ENCODE results near the gene TMEM80. TPM values are rescaled to one million over a fixed set of nuclear protein-coding genes. Genes with fewer than 3 reads are reported as not detected.

Gene TMEM80
- polyA plus RNA-seq, 1 experiment, result 19.5 TPM

DNA sequence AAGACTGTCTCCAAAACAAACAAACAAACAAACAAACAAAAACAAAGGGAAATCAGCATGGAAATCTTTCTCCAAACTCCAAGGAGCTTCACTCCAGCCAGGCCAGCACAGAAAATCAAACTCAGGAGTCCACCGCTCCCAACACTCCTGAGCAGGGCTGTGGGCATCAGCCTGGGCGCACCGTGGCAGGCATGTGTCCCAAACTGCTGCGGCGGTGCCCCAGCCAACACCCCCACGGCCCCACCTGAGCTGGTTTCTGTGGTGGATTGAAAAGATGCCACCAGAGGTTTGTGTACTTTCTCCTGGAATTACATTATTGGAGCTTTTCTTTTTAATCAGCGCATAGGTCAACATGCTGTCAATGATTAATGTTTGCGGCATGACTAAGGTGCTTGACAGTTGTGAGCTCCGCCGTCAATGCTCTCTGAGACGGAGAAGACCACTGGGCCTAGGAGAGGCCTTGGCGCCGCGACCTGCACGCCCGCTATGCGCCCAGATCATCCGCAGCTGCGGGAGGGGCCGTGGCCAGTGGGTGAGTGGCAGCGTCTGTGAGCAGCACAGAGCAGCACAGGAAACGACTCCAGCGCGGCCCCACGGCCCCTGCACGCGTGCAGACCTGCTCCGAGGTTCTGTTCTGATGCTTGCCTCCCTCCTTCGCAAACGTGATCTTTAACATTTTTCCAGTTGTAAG, 40.4 kb upstream of the TMEM80 start:
- Histone ChIP-seq H3K4me3 (ENCODE audit: low read depth, low read length) (no peak overlapping the region), H3K36me3 (ENCODE audit: control insufficient read depth, insufficient read depth, low read length) (peaks cover 18% of the 10 kb centered on the region), H3K27me3 (ENCODE audit: control insufficient read depth, insufficient read depth, low read length) (no peaks in the 10 kb centered on the region)
- CTCF ChIA-PET, result interaction anchor here (1.2 kb wide), 1 partner anchor 8 kb away, joined by 5 read pairs; no protein-coding TSS in a partner anchor
- TF ChIP-seq, protein P1, sequence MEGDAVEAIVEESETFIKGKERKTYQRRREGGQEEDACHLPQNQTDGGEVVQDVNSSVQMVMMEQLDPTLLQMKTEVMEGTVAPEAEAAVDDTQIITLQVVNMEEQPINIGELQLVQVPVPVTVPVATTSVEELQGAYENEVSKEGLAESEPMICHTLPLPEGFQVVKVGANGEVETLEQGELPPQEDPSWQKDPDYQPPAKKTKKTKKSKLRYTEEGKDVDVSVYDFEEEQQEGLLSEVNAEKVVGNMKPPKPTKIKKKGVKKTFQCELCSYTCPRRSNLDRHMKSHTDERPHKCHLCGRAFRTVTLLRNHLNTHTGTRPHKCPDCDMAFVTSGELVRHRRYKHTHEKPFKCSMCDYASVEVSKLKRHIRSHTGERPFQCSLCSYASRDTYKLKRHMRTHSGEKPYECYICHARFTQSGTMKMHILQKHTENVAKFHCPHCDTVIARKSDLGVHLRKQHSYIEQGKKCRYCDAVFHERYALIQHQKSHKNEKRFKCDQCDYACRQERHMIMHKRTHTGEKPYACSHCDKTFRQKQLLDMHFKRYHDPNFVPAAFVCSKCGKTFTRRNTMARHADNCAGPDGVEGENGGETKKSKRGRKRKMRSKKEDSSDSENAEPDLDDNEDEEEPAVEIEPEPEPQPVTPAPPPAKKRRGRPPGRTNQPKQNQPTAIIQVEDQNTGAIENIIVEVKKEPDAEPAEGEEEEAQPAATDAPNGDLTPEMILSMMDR (IDR thresholded peaks at IDR 0.05; ENCODE audit: insufficient read depth, low read depth, low read length), result no peak
- DNase-seq (ENCODE audit: low read depth), result no peak
- POLR2A ChIA-PET, result no interaction called here

DNA sequence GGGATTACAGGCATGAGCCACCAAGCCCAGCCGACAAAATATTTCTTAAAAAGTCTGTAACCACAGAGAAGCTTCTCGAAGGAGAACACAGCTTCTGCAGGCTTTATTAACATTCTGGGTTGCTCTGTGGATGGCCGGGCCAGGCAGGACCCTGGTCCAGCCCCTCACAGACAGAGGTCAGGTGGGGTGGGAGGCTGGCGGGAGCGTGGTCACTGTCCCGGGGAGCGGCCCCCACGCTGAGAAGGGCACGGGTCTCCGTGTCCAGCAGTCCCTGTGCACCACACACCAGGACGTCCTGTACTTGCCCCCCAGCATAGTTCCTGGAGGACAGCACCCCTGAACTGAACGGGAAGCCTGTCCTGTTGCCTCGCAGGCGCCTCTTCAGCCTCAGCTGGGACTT, 39.2 kb upstream of the TMEM80 start:
- Histone ChIP-seq H3K4me3 (ENCODE audit: low read depth, low read length) (no peak overlapping the region), H3K27me3 (ENCODE audit: control insufficient read depth, insufficient read depth, low read length) (no peaks in the 10 kb centered on the region), H3K36me3 (ENCODE audit: control insufficient read depth, insufficient read depth, low read length) (peaks cover 21% of the 10 kb centered on the region)
- TF ChIP-seq, protein P1 (IDR thresholded peaks at IDR 0.05; ENCODE audit: insufficient read depth, low read depth, low read length), result no peak
- POLR2A ChIA-PET, result interaction anchor here (0.6 kb wide), 1 partner anchor 23 kb away, joined by 10 read pairs; no protein-coding TSS in a partner anchor
- CTCF ChIA-PET, result interaction anchor here (1.2 kb wide), 1 partner anchor 9 kb away, joined by 5 read pairs; no protein-coding TSS in a partner anchor
- DNase-seq (ENCODE audit: low read depth), result no peak

DNA sequence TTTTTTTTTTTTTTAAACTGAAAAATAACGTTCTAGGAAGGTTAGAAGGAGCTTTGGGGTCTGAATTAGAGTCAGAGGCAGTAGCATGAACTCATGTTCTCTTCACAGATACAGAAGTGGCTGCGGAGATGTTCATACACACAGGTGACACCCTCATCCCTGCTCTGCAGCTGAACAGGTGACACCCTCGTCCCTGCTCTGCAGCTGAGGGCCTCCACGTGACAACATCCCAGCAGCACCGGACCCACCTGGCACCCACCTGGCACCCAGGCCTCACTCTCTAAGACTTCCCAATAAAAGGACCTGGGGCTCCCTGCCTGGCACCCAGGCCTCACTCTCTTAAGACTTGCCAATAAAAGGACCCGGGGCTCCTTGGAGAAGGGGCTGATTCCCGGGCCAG, 38.8 kb upstream of the TMEM80 start:
- H3K36me3 ChIP-seq (ENCODE audit: control insufficient read depth, insufficient read depth, low read length), result peaks cover 21% of the 10 kb centered on the region
- H3K27me3 ChIP-seq (ENCODE audit: control insufficient read depth, insufficient read depth, low read length), result no peaks in the 10 kb centered on the region
- no peak overlapping the region for H3K4me3 ChIP-seq (ENCODE audit: low read depth, low read length)
- TF ChIP-seq, protein P1 (IDR thresholded peaks at IDR 0.05; ENCODE audit: insufficient read depth, low read depth, low read length), result no peak
- POLR2A ChIA-PET, result no interaction called here
- no peak for DNase-seq (ENCODE audit: low read depth)
- CTCF ChIA-PET, result no interaction called here

DNA sequence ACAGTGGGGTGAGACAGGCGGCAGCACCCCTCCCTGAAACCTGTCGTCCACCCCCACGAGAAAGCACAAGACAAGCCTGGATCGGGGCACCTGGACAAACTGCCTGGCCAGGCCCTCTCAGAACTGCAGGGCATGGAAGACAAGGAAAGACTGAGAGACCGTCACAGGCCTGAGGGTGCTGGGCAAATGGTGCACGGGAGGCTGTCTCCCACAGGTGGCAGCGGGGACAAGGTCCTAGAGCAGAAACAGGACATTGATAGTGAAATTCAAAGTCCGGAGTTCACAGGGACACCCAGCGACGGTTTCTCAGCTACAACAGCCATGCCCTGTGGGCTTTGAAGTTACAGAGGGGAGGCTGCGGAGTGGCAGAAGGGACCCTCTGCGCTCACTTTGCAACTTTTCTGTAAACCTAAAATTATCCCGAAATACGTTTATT, 37.9 kb upstream of the TMEM80 start:
- H3K4me3 ChIP-seq (ENCODE audit: low read depth, low read length), result no peak overlapping the region
- TF ChIP-seq, protein P1 (IDR thresholded peaks at IDR 0.05; ENCODE audit: insufficient read depth, low read depth, low read length), result no peak
- ChIA-PET CTCF (interaction anchor here (1.5 kb wide), 1 partner anchor 14 kb away, joined by 3 read pairs; no protein-coding TSS in a partner anchor), POLR2A (no interaction called here)
- H3K27me3 ChIP-seq (ENCODE audit: control insufficient read depth, insufficient read depth, low read length), result no peaks in the 10 kb centered on the region
- no peak for DNase-seq (ENCODE audit: low read depth)
- peaks cover 23% of the 10 kb centered on the region for H3K36me3 ChIP-seq (ENCODE audit: control insufficient read depth, insufficient read depth, low read length)

DNA sequence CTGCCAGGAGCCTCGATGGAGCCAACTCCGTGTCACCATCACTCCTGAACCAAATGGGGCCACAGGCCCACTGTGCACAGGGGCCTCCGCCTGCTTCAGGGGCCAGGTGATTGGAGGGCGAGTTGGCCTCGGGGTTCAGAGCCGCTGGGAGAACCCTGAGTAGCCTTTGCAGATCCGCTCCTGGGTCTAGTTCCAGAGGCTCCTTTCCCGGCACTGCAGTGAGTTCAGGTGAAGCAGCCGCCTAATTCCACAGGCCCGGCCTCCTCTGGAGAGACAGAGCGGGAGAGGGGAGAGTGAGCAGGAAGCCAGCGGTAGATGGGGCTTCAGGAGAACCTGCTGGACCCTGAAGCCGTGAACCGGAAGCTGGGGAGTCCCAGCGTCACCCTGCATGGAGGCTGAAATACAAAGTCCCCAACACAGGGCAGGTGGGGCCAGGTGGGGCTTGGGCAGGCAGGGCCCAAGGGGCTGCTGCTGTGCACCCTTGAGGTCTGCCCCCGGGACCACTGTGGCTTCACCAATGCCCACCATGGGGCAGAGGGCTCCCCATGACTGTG, 36.0 kb upstream of the TMEM80 start:
- ChIA-PET CTCF (interaction anchor here (3.3 kb wide), 1 partner anchor 67 kb away, joined by 43 read pairs; no protein-coding TSS in a partner anchor), POLR2A (no interaction called here)
- Histone ChIP-seq H3K27me3 (ENCODE audit: control insufficient read depth, insufficient read depth, low read length) (no peaks in the 10 kb centered on the region), H3K36me3 (ENCODE audit: control insufficient read depth, insufficient read depth, low read length) (peaks cover 28% of the 10 kb centered on the region), H3K4me3 (ENCODE audit: low read depth, low read length) (no peak overlapping the region)
- DNase-seq (ENCODE audit: low read depth), result no peak
- TF ChIP-seq, protein P1 (IDR thresholded peaks at IDR 0.05; ENCODE audit: insufficient read depth, low read depth, low read length), result no peak

Data from BJ (cell line).